Uterus (tissue), 2 donors: ENCODE data around the gene RIMS1.

Experiments used
- POLR2A ChIP-seq, 2 donors: fragments of 450-650 bp; IDR thresholded peaks; one replicate each; pipeline ENCODE4 v1.6.1; 2016; ENCODE audit warnings: antibody characterized with exemption in 2 of 2, mild to moderate bottlenecking in 1 of 2, moderate library complexity in 1 of 2
- TF ChIP-seq, protein P1 (sequence below), 4 experiments: fragments of 200-600 bp in 2 of 4; fragments of 450-650 bp in 2 of 4; sonication (generic) in 2 of 4; IDR thresholded peaks; one replicate each; pipeline ENCODE4 v1.5.1; 2016 to 2019; ENCODE audit warnings: antibody characterized with exemption in 4 of 4, mild to moderate bottlenecking in 2 of 4, moderate library complexity in 1 of 4

DNA sequence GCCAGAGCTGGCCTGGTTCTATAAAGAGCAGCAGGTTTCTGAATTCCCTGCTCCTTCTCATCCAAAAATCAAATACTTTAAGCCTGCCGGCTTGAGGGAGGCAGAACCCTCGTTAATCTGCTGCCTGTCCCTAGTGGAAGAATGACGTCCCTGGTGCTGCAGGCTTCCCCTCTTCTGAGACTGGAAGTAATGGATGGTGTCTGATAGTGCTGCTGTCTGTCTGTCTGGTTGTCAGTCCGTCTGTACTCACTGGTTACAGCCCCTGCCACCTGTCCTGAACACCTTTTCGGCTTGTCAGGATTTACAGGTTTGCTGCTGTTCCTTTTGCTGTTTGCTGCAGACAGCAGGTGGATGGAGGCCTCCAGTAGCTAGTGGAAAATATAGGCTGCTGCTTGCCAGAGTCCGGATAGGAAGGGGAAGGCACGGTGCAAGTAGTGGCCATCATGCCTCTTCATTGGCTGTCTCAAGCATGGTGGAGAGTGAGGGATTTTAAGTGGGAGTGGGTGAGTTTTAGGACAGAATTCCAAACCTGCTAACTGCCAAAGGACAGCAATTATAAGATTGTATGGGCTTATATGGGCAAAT is 2.5 kb downstream of the RIMS1 start:
- TF ChIP-seq, protein P1, sequence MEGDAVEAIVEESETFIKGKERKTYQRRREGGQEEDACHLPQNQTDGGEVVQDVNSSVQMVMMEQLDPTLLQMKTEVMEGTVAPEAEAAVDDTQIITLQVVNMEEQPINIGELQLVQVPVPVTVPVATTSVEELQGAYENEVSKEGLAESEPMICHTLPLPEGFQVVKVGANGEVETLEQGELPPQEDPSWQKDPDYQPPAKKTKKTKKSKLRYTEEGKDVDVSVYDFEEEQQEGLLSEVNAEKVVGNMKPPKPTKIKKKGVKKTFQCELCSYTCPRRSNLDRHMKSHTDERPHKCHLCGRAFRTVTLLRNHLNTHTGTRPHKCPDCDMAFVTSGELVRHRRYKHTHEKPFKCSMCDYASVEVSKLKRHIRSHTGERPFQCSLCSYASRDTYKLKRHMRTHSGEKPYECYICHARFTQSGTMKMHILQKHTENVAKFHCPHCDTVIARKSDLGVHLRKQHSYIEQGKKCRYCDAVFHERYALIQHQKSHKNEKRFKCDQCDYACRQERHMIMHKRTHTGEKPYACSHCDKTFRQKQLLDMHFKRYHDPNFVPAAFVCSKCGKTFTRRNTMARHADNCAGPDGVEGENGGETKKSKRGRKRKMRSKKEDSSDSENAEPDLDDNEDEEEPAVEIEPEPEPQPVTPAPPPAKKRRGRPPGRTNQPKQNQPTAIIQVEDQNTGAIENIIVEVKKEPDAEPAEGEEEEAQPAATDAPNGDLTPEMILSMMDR (IDR thresholded peaks at IDR 0.05): no peak
- no peak for TF ChIP-seq POLR2A (IDR thresholded peaks at IDR 0.05)
